ENCODE measurements around the gene CNNM2.

The CNNM2 gene

DNA sequence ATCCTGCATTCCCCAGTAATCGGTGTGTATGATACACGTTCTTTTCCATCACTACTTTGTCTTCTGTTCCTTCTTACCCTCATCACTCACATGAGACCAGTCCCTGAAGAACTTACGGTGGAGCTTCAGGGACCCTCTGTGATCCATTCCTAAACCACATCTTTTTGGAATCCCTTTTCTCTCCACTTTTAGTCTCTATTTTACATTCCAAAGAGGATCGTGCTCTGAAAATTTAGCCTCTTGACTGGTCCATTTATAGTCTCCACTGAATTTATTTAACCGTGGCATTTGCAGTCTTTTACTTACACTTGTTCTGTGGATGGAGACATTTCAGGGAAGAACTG, 165.9 kb downstream of the CNNM2 start:
- no peak overlapping the region for H3K27ac ChIP-seq (ENCODE audit: low read depth, low read length)
- no peak overlapping the region for H3K4me3 ChIP-seq (ENCODE audit: low read length)
- H3F3A ChIP-seq (ENCODE audit: control insufficient read depth, insufficient read depth), result no peaks in the 10 kb centered on the region
- H3K79me2 ChIP-seq (ENCODE audit: control insufficient read depth, low read length), result no peaks in the 10 kb centered on the region
- H3K9me3 ChIP-seq (ENCODE audit: control insufficient read depth, insufficient read depth, low read length), result no peaks in the 10 kb centered on the region
- H3K4me1 ChIP-seq (ENCODE audit: control insufficient read depth, low read length), result no peaks in the 10 kb centered on the region
- H3K4me2 ChIP-seq (ENCODE audit: low read length), result no peak overlapping the region
- H3K9me2 ChIP-seq (replicated peaks; ENCODE audit: control insufficient read depth, low read length), result no peaks in the 10 kb centered on the region
- no peak for TF ChIP-seq EZH2phosphoT487 (IDR thresholded peaks at IDR 0.05; ENCODE audit: borderline replicate concordance, low read length)
- TF ChIP-seq, protein P1, sequence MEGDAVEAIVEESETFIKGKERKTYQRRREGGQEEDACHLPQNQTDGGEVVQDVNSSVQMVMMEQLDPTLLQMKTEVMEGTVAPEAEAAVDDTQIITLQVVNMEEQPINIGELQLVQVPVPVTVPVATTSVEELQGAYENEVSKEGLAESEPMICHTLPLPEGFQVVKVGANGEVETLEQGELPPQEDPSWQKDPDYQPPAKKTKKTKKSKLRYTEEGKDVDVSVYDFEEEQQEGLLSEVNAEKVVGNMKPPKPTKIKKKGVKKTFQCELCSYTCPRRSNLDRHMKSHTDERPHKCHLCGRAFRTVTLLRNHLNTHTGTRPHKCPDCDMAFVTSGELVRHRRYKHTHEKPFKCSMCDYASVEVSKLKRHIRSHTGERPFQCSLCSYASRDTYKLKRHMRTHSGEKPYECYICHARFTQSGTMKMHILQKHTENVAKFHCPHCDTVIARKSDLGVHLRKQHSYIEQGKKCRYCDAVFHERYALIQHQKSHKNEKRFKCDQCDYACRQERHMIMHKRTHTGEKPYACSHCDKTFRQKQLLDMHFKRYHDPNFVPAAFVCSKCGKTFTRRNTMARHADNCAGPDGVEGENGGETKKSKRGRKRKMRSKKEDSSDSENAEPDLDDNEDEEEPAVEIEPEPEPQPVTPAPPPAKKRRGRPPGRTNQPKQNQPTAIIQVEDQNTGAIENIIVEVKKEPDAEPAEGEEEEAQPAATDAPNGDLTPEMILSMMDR (IDR thresholded peaks at IDR 0.05; ENCODE audit: low read depth, low read length, poor library complexity, severe bottlenecking), result no peak
- no peaks in the 10 kb centered on the region for H3K27me3 ChIP-seq (ENCODE audit: control insufficient read depth, low read length)
- H4K20me1 ChIP-seq (ENCODE audit: control insufficient read depth, insufficient read depth, low read depth, low read length), result no peaks in the 10 kb centered on the region
- peaks cover 38% of the 10 kb centered on the region for H3K36me3 ChIP-seq (ENCODE audit: control insufficient read depth, low read length)

DNA sequence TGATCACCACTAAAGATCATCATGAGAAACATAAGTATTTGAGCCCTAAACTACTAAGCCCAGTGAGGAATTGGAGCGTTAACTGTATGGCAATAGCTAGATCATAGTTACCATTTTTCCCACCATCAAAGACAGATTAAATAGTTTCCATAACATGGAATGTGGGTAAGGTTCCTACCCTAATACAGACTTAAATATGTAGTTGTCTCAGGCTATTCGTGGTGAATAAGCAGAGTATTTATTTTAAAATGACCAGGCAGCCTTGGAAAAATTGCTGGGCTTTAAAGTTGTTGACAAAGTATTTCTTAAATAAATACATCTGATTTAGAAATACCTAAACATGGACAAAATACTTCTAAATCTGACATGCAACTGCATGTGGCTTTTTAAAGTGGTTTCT, 168.2 kb downstream of the CNNM2 start:
- H3K9me3 ChIP-seq (ENCODE audit: control insufficient read depth, insufficient read depth, low read length), result no peaks in the 10 kb centered on the region
- H4K20me1 ChIP-seq (ENCODE audit: control insufficient read depth, insufficient read depth, low read depth, low read length), result no peaks in the 10 kb centered on the region
- H3K4me2 ChIP-seq (ENCODE audit: low read length), result no peak overlapping the region
- no peak overlapping the region for H3K4me3 ChIP-seq (ENCODE audit: low read length)
- no peaks in the 10 kb centered on the region for H3K27me3 ChIP-seq (ENCODE audit: control insufficient read depth, low read length)
- H3F3A ChIP-seq (ENCODE audit: control insufficient read depth, insufficient read depth), result no peaks in the 10 kb centered on the region
- H3K9me2 ChIP-seq (replicated peaks; ENCODE audit: control insufficient read depth, low read length), result no peaks in the 10 kb centered on the region
- no peak for TF ChIP-seq EZH2phosphoT487 (IDR thresholded peaks at IDR 0.05; ENCODE audit: borderline replicate concordance, low read length)
- TF ChIP-seq, protein P1 (IDR thresholded peaks at IDR 0.05; ENCODE audit: low read depth, low read length, poor library complexity, severe bottlenecking), result no peak
- H3K4me1 ChIP-seq (ENCODE audit: control insufficient read depth, low read length), result no peaks in the 10 kb centered on the region
- H3K27ac ChIP-seq (ENCODE audit: low read depth, low read length), result no peak overlapping the region
- H3K79me2 ChIP-seq (ENCODE audit: control insufficient read depth, low read length), result no peaks in the 10 kb centered on the region
- peaks cover 61% of the 10 kb centered on the region for H3K36me3 ChIP-seq (ENCODE audit: control insufficient read depth, low read length)

DNA sequence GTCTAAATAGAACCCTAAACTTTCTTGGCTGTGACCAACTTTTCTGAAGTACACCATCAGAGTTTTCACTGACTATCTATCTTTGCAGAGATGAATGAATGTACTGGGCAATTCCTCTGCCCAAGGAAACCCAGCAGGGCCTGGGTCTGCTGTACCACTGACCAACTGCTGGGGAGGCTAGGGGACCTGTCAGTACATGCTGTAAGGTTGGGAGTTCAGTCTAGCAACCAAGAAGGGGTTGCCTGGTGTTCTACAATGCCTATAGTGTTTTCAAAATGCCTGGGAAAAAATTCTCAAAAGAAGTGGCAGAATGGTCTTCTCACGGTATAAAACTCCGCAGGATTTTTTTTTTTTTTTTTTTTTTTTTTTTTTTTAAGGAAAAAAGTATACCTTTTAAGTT, 168.7 kb downstream of the CNNM2 start:
- no peaks in the 10 kb centered on the region for H4K20me1 ChIP-seq (ENCODE audit: control insufficient read depth, insufficient read depth, low read depth, low read length)
- H3F3A ChIP-seq (ENCODE audit: control insufficient read depth, insufficient read depth), result no peaks in the 10 kb centered on the region
- H3K4me1 ChIP-seq (ENCODE audit: control insufficient read depth, low read length), result no peaks in the 10 kb centered on the region
- H3K27ac ChIP-seq (ENCODE audit: low read depth, low read length), result no peak overlapping the region
- no peaks in the 10 kb centered on the region for H3K79me2 ChIP-seq (ENCODE audit: control insufficient read depth, low read length)
- H3K36me3 ChIP-seq (ENCODE audit: control insufficient read depth, low read length), result peaks cover 66% of the 10 kb centered on the region
- no peak overlapping the region for H3K4me3 ChIP-seq (ENCODE audit: low read length)
- TF ChIP-seq, protein P1 (IDR thresholded peaks at IDR 0.05; ENCODE audit: low read depth, low read length, poor library complexity, severe bottlenecking), result no peak
- no peak for TF ChIP-seq EZH2phosphoT487 (IDR thresholded peaks at IDR 0.05; ENCODE audit: borderline replicate concordance, low read length)
- H3K4me2 ChIP-seq (ENCODE audit: low read length), result no peak overlapping the region
- no peaks in the 10 kb centered on the region for H3K9me3 ChIP-seq (ENCODE audit: control insufficient read depth, insufficient read depth, low read length)
- H3K27me3 ChIP-seq (ENCODE audit: control insufficient read depth, low read length), result no peaks in the 10 kb centered on the region
- no peaks in the 10 kb centered on the region for H3K9me2 ChIP-seq (replicated peaks; ENCODE audit: control insufficient read depth, low read length)

DNA sequence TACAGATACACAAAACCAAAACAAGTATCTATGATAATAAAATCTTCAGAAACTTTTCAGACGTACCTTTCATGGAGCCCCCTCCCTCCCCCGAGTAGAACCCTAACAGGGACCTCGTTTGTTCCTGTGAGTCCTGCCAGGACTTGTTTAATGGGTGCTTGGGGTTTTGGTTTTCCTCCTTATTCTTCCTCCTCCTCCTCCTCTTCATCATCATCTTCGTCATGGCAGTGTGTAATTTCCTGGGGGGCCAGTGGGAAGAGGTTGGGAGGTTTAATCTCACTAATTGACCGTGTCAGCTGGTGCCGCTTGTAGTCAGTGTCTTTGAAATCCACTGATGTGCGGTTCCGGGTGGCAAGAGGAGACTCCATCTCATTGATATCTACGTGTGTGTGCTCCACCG, 171.4 kb downstream of the CNNM2 start:
- Histone ChIP-seq H3K27ac (ENCODE audit: low read depth, low read length) (no peak overlapping the region), H3K9me2 (replicated peaks; ENCODE audit: control insufficient read depth, low read length) (no peaks in the 10 kb centered on the region), H3K79me2 (ENCODE audit: control insufficient read depth, low read length) (no peaks in the 10 kb centered on the region), H4K20me1 (ENCODE audit: control insufficient read depth, insufficient read depth, low read depth, low read length) (no peaks in the 10 kb centered on the region), H3F3A (ENCODE audit: control insufficient read depth, insufficient read depth) (no peaks in the 10 kb centered on the region), H3K4me3 (ENCODE audit: low read length) (no peak overlapping the region), H3K4me1 (ENCODE audit: control insufficient read depth, low read length) (no peaks in the 10 kb centered on the region), H3K4me2 (ENCODE audit: low read length) (no peak overlapping the region), H3K9me3 (ENCODE audit: control insufficient read depth, insufficient read depth, low read length) (no peaks in the 10 kb centered on the region), H3K27me3 (ENCODE audit: control insufficient read depth, low read length) (no peaks in the 10 kb centered on the region), H3K36me3 (ENCODE audit: control insufficient read depth, low read length) (peaks cover 93% of the 10 kb centered on the region)
- no peak for TF ChIP-seq EZH2phosphoT487 (IDR thresholded peaks at IDR 0.05; ENCODE audit: borderline replicate concordance, low read length)
